KG1 (cell line): ENCODE results near the gene GRIN1.

Experiments used
- DNase-seq: peaks from one replicate; lab custom pipeline; 2025; lab: John Stamatoyannopoulos, UW

The GRIN1 gene

GRCh38 chr9:137216188-137216965, 77.4 kb downstream of the GRIN1 start:
- no peak for DNase-seq

- DNase-seq, result no peak
Observed at GRCh38 chr9:137217276-137218211, 78.6 kb downstream of the GRIN1 start.

GRCh38 chr9:137218212-137218753, 79.3 kb downstream of the GRIN1 start:
- no peak for DNase-seq
